Hepatocyte (in vitro differentiated cells): ENCODE measurements around the gene CDC25C.

Experiments
- EZH2 ChIP-seq: fragments of 200-600 bp; sonication (generic); IDR thresholded peaks from 2 replicates; pipeline ENCODE4 v1.6.1; 2016; ENCODE audit warnings: antibody characterized with exemption, mild to moderate bottlenecking, borderline replicate concordance
- EZH2phosphoT487 ChIP-seq: fragments of 200-600 bp; sonication (generic); IDR thresholded peaks from one replicate; pipeline ENCODE4 v1.6.1; 2018; ENCODE audit warnings: antibody characterized with exemption, mild to moderate bottlenecking, low read depth, moderate library complexity; ENCODE audit not compliant: unreplicated experiment, severe bottlenecking
- TF ChIP-seq, protein P1 (sequence below): fragments of 200-600 bp; sonication (generic); IDR thresholded peaks from 2 replicates; pipeline ENCODE4 v1.5.1; 2016; ENCODE audit warnings: antibody characterized with exemption, mild to moderate bottlenecking; ENCODE audit not compliant: poor library complexity

DNA sequence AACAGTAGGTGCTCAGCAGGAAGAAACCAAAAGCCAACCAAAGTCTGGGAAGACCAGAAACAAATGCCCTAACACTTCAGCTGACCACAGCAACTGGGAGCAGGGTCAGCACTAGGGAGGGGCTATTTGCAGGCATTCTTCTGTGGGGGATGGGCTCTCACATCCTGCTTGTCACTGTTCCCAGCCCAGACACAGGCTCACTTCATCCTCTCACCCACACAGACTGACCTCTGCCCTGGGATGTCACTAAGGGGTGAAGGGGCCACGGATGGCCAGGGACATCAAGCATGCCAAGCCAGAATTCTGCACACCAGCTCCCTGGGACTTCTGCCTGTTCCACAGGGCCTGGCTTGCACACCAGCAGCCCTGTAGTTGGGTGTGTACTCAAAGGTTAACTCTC lies 85.9 kb downstream of the CDC25C start:
- TF ChIP-seq, protein P1, sequence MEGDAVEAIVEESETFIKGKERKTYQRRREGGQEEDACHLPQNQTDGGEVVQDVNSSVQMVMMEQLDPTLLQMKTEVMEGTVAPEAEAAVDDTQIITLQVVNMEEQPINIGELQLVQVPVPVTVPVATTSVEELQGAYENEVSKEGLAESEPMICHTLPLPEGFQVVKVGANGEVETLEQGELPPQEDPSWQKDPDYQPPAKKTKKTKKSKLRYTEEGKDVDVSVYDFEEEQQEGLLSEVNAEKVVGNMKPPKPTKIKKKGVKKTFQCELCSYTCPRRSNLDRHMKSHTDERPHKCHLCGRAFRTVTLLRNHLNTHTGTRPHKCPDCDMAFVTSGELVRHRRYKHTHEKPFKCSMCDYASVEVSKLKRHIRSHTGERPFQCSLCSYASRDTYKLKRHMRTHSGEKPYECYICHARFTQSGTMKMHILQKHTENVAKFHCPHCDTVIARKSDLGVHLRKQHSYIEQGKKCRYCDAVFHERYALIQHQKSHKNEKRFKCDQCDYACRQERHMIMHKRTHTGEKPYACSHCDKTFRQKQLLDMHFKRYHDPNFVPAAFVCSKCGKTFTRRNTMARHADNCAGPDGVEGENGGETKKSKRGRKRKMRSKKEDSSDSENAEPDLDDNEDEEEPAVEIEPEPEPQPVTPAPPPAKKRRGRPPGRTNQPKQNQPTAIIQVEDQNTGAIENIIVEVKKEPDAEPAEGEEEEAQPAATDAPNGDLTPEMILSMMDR: no peak
- TF ChIP-seq EZH2phosphoT487 (no peak), EZH2 (no peak)
